ENCODE results near the gene KBTBD13.
A peak's percentile ranks its signal among the peaks of the same experiment; 100 is the strongest.
"Not testable (repeated sequence)": the region's sequence is repeated elsewhere in the genome, so short reads cannot be mapped to it uniquely, and the experiment has no call there.

The KBTBD13 gene

DNA sequence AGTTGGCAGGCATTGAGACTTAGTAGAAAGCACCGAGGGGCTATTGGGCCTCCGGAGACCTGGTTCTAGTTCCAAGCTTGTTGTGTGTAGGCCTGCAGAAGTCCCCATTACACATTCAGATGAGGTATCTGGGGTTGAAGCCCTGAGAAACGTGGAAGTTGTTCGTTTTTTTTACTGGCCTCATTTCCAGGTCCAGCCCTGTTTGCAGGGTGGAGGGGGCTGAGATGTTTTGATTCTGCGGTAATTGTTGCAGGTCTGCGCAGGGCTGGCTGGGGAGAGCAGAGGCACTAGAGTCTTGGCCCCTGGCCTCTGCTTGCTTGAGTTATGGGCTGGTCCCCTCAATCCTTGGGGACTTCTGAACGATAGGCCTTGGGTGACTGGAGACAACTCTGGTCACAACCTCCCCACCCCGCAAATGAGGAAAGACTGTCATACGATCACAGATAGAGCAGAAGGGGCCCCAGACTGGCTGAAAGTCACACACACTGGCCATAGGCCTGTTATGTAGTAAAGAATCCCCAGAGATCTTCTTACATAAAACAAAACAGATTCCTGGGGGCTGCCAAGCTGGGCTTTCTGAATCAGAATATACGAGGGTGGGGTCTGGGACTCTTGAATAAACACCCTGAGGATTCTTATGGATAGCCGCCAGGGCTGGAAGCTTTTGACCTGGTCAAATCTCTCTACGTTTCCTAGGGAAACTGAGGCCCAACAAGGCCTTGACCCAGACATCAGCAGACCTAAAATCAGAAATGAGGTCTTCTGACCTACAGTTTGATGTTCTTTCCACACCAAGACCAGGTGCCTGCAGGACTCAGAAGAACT lies 15.6 kb downstream of the KBTBD13 start:
- DNase-seq = no peak

DNA sequence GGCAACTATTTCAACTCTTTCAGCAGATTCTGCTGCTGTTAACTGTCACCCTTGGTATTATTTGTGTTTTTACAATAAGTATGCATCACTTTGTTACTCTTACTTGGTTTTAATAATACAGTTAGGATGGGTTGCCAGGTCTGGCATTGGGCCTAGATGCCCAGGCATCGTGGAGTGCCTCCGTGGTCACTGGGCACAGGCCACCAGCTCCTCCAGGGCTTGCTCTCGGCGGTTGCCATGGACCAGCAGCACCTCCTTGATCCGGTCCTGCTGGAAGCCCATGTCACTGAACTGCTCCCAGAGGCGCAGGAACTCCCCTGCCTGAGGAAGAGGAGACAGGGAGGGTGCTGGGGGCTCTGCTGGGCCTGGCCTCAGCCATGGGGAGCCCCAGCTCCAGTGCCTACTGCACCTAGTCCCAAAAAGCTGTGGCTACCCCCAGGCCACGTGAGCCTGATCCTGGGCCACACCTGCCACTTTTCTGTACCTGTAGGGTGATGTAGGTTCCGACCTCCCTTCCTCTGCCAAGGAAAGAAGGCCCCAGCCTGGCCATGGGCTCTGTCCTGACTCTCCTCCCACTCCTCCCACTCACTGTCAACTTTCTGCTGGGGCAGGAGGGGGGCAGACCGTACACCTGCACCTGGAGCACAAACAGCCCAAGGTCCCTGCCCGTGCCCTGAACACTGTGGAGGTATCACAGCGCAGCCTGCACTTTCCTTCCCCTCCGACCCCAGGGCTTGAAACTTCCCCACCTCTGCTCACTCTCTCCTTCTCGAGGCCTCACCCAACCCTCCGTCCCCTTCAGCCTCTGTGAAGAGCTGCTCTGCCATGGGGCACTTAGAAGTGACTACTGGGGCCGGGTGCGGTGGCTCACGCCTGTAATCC lies 16.6 kb downstream of the KBTBD13 start:
- DNase-seq = no peak

DNA sequence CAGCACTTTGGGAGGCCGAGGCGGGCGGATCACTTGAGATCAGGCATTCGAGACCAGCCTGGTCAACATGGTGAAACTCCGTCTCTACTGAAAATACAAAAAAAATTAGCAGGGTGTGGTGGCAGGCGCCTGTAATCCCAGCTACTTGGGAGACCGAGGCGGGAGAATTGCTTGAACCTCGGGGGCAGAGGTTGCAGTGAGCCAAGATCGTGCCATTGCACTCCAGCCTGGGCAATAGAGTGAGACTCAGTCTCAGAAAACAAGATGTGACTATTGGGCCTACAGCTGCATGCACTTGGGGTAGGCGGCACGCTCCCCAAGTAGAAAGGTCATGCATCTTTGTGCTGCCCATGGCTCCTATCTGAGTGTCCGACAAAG lies 17.2 kb downstream of the KBTBD13 start:
- DNase-seq = not testable (repeated sequence)

DNA sequence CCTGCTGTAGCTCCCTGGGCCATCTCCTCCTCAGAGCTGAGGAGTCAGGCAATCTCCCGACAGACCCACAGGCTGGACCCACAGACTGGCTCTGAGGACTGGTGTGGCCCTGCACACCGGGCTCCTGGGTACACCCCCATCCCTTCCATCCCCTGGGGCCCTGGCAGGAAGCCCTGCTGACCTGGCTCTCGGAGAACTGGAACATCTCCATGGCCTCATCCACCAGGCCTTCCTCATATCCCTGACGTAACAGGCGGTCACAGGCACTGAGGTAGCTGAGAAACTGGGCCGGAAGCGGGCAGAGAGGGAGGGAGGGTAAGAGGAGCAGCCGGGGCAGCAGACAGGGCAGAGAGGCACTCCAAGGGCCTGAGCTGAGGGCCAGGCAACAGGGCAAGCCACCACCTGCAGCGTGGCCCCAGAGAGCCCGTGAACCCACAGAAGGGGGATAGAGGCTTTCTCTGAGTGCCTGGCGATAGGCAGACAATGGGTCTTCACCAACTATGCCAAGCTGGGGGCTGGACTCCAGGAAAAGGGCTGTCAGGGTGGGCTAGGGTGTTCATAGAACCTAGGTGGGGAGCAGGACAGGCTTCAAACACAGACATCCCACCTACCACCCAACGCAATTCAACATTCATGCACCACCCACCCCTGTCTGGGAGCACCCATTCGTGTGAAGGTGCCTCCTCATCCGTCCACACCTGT lies 17.9 kb downstream of the KBTBD13 start:
- DNase-seq = no peak

DNA sequence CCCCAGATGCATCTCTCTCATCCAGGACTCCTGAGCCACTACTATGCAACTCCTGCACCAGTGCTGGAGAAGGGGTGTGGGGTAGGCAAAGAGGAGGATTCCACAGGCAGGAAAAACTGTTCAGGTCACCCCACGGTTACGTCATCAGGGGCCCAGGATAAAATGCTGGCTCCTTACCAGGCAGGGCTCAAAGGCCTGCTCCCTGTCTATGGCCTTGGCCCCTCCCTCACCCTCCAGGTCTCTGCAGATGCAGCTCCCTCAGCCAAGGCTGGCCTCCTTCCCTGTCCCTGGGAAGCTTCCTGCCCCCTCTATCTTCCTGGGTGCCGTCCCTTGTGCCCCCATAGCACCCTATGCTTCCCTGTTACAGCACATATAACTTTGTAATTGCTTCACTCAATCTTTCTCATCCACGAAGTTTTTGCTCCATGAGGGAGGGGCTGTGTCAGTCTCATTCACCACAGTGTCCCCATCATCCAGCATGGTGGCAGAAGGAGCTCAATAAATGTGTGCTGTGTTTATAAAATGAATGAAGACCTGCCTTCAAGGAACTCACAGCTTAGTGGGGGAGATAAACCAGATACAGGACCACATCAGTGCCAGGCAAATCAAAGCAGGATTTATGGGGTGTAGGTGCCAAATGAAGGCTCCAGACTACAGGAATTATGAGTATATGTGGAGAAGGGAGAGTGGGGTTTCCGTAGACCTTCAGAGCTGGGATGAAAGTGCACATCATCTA lies 18.6 kb downstream of the KBTBD13 start:
- no peak for DNase-seq

DNA sequence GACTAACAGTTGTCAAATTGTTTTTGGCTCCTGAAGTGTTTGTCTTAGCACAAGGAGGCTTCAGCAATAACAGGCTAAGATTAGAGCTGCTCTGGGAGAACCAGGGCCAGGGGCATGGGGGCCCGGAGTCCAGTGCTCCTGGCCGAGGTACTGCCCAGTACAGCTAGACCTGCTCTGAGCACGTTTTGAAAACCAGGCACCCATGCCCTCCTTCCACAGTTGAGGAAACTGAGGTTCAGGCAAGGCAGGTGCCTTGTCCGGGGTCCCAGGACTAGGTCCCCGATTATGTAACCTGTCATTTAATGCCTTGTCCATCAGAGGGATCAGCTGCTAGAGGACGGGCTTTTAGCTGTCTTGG lies 19.2 kb downstream of the KBTBD13 start:
- DNase-seq = no peak

DNA sequence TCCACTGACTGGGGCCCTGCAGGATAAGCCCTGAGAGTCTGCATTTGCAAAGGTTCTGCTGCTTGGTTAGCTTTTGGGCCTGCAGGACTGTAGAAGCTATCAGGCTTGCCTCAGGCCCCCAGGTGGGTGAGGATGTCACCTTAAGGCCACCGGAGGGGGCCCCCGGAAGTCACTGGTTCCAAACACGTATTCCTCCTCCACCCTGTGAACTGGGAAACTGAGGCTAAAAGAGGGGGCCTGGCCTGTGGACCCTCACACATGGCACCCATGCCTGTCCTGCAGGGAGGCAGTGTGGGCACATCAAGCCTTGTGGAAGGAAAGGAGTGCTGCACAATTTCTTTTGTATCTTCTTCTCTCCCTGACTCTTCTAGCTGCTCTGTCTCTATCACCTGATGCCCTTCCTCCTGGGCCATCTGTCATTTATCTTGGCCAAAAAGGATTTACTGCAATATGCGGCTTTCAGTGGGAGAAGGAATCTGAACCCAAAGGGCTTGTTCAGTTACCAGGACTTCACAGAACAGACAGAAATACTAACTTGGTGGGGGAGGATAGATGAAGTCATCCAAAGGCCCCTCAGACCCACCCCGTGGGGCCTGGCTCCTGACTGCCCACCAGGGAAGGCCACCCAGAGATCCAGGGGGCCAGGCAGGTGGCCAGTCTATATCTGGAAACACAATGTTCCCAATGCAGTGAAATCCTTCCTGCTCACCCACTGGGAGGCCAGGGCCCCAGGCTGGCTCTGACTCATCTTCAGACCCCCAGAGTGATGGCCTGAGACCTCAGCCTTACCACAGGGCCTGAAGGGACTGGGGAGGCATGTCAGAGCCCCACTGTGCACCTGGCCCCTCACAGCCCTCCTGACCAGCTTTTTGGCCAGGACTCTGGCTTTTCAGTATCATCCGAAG lies 20.2 kb downstream of the KBTBD13 start:
- DNase-seq = no peak

DNA sequence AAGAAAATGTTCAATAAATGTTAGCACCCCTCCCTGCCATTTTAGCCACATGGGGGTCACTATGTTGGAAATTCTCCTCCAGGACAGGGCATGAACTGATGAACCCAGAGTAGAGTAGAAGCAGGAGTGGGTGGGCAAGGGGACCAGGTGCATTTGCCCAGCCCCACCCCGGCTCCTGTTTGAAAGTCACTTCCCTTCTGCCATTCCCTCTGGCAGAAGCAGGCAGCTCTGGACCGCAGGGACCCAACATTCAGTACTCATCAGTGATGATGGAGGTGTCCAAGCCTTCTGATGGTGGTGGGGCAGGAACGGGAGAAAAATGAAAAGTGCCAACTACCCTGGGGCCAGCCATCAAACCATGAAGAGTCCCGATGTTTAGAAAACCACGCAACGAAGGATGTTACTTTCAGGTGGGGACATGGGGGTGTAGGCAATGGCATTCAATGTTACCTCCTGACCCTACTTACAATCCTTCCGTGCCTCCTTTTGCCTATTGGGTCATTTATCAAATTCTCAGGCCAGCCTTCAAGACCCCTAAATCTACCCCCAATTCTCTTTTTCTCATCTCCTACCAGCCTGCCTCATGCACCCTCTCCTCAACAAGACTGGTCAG lies 21.2 kb downstream of the KBTBD13 start:
- DNase-seq = no peak

DNA sequence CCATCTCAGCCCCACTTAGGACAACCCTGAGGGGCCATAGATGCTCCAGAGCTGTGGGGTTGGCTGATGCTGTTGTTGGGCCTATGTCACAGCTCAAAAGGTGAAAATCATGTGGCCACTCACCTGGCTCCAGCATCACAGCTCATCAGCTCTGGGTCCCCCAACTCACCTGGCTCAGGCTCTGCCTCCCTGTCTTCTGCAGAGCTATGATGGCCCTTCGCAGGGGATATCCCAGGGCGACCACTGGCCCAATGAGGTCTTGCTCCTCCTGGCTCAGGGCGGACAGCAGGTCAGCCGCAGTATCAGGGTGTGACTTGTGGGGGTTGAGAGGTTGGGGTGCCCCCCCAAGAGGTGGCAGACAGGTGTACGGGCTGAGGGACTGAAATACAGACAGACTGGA lies 22.8 kb downstream of the KBTBD13 start:
- no peak for DNase-seq

DNA sequence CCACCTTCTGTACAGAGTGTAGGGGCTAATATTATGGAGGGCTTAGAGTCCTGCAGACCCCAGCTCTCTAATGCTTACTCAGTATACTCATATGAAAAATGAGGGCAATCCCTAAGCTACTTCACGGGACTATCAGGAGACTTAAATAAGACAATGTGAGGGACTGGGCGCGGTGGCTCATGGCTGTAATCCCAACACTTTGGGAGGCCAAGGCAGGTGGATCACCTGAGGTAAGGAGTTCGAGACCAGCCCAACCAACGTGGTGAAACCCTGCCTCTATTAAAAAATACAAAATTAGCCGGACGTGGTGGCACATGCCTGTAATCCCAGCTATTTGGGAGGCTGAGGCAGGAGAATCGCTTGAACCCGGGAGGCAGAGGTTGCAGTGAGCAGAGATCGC lies 23.3 kb downstream of the KBTBD13 start:
- not testable (repeated sequence) for DNase-seq

DNA sequence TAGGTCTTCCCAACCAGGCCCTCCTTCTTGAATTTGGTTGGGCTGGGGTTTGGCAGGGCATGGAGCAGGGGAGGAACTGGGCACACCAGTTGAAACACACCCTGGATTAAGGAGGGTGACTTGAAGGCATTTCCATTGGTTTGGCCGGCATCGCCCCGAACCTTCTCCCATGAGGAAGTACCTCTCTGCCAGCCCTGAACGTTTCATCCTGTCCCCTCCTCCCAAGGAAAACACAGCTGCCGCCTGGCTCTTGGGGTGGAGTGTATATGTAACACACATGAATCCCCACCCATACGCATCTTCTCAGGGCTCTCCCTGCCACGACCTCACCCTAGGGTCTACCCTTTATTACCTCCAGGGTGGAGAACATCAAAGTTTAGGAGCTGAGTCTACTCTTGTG lies 23.9 kb downstream of the KBTBD13 start:
- no peak for DNase-seq

DNA sequence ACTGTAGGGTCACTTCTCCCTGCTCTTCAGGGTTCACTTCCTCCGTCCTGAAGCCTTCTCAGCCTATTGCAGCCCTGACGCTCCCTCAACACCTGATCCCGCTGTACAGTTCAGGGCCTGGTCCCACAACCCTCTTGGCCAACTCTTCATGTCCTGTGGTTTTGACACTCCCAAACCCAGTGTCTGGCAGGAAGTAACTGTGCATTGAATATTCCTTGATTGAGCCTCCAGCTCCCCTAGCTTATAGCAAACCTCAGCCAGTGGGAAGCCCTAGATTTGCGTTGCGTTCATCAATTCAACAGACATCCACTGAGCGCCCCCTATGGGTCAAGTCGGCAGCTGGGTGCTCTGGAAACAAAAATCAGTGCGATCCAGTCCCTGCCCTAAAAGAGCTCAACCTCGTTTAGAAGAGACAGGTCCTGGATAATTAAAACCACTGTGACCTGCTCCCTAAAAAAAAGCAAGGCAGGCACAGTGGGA lies 24.9 kb downstream of the KBTBD13 start:
- DNase-seq = peak; percentile 20

DNA sequence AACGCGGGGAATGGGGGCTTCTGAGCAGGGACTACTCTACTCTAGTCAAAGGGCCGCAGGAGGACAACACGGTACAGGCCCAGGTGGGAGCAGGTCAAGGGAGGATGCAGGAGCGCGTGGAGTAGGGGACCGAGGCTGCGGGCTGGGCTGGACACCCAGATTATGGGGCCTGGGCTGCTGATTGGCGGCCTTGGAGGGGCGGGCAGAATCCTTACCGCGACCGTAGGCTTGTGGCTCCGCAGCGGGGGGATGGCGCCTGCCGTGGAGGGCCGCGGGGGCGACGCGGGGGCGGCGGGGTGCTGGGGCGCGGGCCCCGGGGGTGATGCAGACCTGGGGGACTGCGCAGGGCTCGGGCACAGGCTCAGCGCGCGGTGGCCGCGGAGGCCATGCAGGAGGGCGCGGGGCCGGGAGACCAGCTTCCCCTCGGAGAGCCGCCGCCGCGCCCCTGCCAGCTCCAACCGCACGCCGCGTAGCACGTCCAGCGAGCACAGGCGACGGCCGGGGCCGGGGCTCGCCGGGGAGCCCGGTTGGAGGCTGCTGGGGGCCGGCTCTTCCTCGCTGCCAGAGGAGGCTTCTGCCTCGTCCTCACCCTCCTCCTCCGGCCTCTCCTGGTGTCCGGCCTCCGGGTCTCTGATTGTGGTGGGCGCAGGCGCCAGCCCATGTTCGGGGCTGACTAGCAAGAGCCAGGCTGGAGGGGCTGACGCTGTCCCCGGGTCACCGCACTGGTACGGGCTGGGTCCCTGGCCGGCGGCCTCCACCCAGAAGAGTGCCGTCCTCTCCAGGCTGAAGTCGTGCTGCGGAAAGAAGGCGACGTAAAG lies 25.6 kb downstream of the KBTBD13 start:
- no peak for DNase-seq

DNA sequence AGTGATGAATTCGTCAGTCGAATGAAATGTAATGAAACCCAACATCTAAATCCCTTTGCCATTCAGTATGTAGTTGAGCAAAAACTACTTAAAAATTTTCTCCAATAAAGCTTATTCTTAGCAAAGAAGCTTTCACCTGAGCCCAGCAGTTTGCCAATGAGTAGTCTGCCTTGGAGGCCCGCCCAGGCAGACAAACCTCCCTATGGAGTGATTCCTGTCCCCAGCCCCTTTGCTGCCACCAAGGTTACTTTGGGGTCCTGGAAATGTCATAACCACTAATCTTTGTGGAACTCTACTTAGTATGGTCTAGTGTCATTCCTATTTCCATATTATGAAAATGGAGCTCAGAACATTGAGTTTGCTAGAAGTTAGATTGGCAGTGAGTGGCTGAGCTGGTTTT lies 26.4 kb downstream of the KBTBD13 start:
- no peak for DNase-seq

DNA sequence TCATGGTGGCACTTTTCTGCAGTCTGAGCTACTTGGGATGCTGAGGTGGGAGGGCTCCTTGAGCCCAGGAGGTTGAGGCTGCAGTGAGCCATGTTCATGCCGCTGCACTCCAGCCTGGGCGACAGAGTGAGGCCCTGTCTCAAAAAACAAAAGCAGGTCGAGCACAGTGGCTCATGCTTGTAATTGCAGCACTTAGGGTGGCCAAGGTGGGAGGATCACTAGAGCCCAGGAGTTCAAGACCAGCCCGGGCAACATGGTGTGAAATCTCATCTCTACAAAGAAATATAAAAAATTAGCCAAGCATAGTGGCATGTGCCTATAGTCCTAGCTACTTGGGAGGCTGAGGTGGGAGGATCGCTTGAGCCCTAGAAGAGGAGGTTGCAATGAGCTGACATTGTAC lies 28.5 kb downstream of the KBTBD13 start:
- no peak for DNase-seq

DNA sequence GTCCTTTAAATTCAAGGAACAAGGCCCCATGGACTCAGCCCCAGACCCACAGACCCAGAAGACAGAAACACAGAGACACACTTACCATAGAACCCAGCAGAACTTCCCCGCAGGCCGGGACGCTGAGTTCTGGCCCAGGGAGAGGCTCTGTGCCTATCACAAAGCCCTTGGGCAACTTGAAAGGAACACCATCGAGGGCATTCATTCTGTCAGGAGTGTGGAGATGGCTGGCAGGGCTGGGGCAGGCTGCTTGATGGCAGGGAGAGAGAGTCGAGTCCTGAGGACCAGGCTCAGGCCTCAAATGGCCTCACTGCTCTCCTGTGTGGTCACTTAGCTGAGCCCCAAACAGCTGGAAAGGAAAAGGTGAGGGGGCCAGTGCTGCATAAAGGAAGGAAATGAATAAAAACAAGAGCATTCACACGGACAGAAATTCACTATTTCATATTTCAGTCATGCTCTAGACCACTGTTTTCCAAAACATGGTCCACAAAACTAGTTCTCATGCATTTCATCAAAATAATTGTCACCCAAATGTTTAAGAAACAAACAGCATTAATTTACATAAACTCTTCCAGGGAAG lies 29.6 kb downstream of the KBTBD13 start:
- DNase-seq = no peak

DNA sequence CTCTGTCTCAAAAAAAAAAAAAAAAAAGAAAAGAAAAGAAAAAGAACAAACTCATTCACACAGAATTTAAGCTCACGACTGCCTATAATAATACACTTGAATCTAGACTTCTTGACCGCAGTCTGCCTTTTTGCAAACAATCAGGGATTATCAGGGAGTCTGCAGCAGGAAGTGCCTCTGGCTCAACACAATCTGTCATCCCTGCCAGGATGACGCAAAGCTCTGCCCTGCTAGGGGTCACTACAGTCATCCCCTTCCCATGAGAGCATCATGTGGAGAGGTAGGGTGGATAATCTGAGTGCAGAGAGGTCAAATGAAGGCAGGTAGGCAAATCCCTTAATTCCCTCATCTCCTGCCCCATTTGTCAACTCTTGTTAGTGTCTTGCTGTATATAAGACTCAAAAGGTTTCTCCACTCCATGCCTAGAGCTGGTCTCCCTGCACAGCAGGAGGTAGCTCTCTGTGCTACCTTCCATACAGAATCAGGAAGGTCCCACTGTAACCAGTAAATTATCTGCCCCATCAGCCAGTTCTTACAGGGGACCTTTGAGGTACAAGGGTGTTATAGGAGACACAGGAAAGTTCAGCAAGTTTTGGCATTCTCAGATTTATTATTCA lies 34.2 kb downstream of the KBTBD13 start:
- DNase-seq = no peak

DNA sequence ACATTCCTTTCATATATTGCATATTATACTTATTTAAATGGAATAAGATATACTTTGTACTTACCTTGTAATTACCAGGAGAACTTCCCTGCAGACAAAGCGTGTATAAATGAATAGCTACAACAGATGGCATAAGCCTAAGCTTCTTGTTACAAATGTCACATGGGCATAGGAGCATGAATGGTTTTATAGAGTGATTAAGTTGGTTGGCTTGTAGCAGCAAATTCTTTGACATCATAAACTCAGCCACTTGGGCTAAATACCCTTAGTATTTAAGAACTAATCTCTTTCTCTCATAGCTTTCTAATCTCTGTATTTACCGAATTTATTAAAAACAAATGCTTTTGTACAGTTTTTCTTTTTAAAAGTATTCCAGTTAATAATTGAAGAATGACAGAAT lies 38.5 kb downstream of the KBTBD13 start, which contains the start of gene UBAP1L:
TSS of gene UBAP1L (minus strand) at position 115 of the 400 bp plus-strand sequence. CDS start 8,985 bp downstream, outside the sequence.
- DNase-seq = no peak

DNA sequence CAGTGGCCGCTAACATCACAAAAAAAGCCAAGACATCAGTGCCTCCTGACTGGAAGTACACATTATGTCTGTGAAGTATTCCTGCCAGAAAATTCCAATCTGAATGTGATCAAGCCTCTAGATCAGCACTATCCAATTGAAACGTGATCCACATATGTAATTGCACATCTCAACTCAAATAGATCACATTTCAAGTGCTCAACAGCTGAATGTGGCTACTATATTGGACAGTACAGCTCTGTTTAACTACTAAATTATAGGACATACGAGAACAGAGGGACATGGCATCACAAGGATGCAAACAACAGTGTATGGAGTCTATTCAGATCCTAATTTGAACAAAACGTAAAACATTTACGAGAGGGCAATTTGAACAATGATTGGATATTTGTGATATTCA lies 39.0 kb downstream of the KBTBD13 start:
- no peak for DNase-seq

Data from stimulated activated naive CD4-positive, alpha-beta T cell treated with Interleukin-2 at 50 U/mL for 16 hours (primary cell).